Astrocyte (in vitro differentiated cells and primary cell): ENCODE results near the gene FLT1.

Source experiments
- CTCF ChIP-seq: IDR thresholded peaks from 2 replicates; pipeline ENCODE4 v1.5.1; 2011; ENCODE audit warnings: low read depth, mild to moderate bottlenecking, inconsistent platforms, low read length, moderate library complexity; ENCODE audit not compliant: insufficient read depth
- EZH2 ChIP-seq: IDR thresholded peaks from 2 replicates; pipeline ENCODE4 v1.6.1; 2012; ENCODE audit warnings: mild to moderate bottlenecking, low read length, inconsistent platforms; ENCODE audit not compliant: insufficient read depth

- TF ChIP-seq CTCF: no peak
- no peak for TF ChIP-seq EZH2
Observed at GRCh38 chr13:28485996-28486543, 8.9 kb downstream of the FLT1 start.
